ENCODE measurements around the gene CPT1C.

CPT1C gene

DNA sequence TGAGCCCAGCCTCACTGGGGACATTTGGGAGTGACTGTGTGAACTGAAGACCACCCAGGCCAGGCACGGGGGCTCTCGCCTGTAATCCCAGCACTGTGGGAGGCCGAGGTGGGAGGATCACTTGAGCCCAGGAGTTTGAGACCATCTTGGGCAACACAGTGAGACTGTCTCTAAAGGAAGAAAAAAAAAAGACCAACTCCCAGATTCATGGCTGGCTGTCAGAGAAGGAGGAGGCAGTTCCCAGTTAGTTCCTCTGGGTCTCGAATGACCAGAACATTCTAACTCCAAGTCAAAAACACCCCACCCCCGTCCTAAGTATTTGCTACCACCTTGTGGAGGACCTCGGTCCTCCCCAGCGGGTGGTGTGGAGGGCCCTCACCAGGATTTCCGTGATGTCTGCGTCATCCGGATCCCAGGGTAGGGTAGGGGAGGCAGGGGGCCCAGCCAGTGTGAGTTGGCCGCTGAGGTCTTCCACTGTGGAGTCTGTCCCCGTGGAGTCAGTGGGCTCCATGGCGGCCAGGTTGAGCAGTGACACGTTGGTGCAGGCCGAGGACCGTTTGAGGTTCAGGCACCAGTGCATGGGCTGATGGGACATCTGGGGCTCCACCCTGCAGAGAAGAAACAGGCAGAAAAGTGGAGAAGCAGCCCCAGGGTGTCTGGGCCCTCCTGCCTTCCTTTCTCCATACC is 70.9 kb downstream of the CPT1C start:
- no peak for DNase-seq (ENCODE audit: low read depth)

DNA sequence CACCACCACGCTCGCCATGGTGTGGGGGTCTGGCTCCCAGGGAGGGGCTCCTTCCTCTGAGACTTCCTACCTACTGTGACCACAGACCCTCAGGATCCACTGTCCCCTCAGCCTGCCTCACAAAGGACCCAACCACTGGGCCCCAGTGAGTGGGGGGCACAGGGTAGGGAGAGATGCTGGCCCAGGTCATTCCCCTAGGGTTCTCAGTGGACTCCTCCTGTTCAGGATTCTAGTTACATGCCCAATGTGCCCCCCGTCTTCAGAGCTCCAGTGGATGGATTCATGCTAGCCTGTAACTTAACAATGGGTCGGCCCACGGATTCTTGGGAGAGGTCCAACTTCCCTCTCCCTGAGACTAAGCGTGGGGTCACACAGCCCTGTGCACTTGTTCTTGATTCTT is 72.3 kb downstream of the CPT1C start, which contains the start of gene TSKS:
Gene TSKS (minus strand): TSS at position 77 of the 400 bp plus-strand sequence. CDS start 59 bp downstream, at position 18.
- DNase-seq (ENCODE audit: low read depth), result no peak

Measured in activated gamma-delta T cell treated with anti-CD3 and anti-CD28 coated beads, Interleukin-2, amount 50 U/mL, for 16 hours (primary cell).